Panc1 (cell line): Measurements from ENCODE around the gene PRCD.
A peak's percentile ranks its signal among the peaks of the same experiment; 100 is the strongest.

Experiments used
- CTCF ChIP-seq: fragments of 450-650 bp; IDR thresholded peaks from 2 replicates; pipeline ENCODE4 v1.5.1; 2017; ENCODE audit warnings: mild to moderate bottlenecking
- POLR2AphosphoS5 ChIP-seq: IDR thresholded peaks from 2 replicates; pipeline ENCODE4 v1.6.1; 2012; ENCODE audit warnings: mild to moderate bottlenecking, low read depth, low read length, moderate library complexity
- REST ChIP-seq, 2 experiments: IDR thresholded peaks; 2 replicates each; pipeline ENCODE4 v1.6.1; 2011 to 2012; ENCODE audit warnings: low read depth in 2 of 2, control low read depth in 1 of 2, low read length in 1 of 2, mild to moderate bottlenecking in 1 of 2, moderate library complexity in 1 of 2; ENCODE audit not compliant: insufficient read depth in 1 of 2
- TCF7L2 ChIP-seq: IDR thresholded peaks from 2 replicates; pipeline ENCODE4 v1.6.1; 2011; ENCODE audit warnings: mild to moderate bottlenecking, low read depth, low read length, inconsistent platforms

DNA sequence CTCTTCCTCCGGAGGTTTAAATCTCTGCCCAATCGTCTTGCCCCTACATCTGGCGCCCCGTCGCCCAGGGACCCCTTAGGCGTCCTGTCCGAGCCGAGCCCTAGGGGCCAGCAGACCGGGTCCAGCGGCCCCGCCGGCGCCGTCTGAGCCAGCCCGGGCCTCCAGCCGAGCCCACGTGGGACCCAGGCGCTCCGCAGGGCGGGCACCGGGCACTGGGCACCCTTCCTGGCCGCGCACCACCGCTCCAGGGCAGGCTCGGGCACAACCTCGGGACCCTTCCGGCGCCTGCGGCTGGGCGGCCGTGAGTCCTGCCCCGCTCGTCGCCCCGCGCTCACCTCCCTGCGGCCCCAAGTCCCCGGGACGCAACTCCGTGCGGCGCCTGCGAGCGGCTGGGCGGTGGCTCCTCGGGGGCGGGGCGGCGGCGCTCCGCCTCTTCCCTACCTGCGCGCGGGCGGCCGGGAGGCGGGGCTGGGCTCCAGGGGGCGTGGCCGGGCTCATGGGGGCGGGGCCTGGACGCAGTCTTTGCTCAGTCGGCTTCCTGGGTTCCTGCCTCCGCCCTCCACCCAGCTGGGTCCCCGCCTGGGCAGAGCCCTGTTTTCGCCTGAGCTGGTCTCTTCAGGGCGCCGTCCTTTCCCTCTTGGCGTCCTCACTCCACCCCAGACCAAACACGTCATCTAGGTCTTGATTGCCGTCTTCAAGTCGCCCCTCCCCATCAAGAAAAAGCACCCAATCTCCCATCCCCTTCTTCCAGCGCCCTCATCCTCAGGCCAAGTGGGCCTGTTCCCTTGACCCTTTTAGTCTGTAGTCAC, 38.6 kb upstream of the PRCD start, which contains the start of gene RHBDF2:
- TF ChIP-seq TCF7L2 (no peak), CTCF (no peak), POLR2AphosphoS5 (peak; percentile 79), REST (IDR thresholded peaks at IDR 0.05; ENCODE audit: insufficient read depth in 1 of 2, low read depth in 2 of 2, low read length in 1 of 2) (no peak)
